CD4-positive, alpha-beta T cell treated with Interleukin-4 for 4 hours (primary cell): ENCODE results near the gene MAB21L3.
A peak's percentile ranks its signal among the peaks of the same experiment; 100 is the strongest.

ENCODE experiments used
- DNase-seq: peaks from one replicate; pipeline ENCODE4 v3.0.0-alpha.2; 2020

MAB21L3 gene

GRCh38 chr1:116112388-116113140 lies 1.4 kb downstream of the MAB21L3 start:
- DNase-seq: no peak

- DNase-seq: no peak
Measured at GRCh38 chr1:116113615-116114014, 2.4 kb downstream of the MAB21L3 start.

GRCh38 chr1:116115476-116116439 lies 4.6 kb downstream of the MAB21L3 start:
- no peak for DNase-seq

GRCh38 chr1:116118471-116118870 lies 7.3 kb downstream of the MAB21L3 start:
- DNase-seq: no peak

GRCh38 chr1:116119876-116120275 lies 8.7 kb downstream of the MAB21L3 start:
- no peak for DNase-seq

- no peak for DNase-seq
Measured at GRCh38 chr1:116122955-116123757, 12.0 kb downstream of the MAB21L3 start.

GRCh38 chr1:116123837-116124533 lies 12.8 kb downstream of the MAB21L3 start:
- no peak for DNase-seq

- no peak for DNase-seq
Measured at GRCh38 chr1:116125758-116126157, 14.6 kb downstream of the MAB21L3 start.

- DNase-seq: no peak
Measured at GRCh38 chr1:116126281-116126680, 15.1 kb downstream of the MAB21L3 start.

- DNase-seq: no peak
Measured at GRCh38 chr1:116127123-116127847, 16.1 kb downstream of the MAB21L3 start.

- no peak for DNase-seq
Measured at GRCh38 chr1:116127848-116128540, 16.8 kb downstream of the MAB21L3 start.

- peak; percentile 8 for DNase-seq
Measured at GRCh38 chr1:116128664-116129063, 17.5 kb downstream of the MAB21L3 start.

- DNase-seq: no peak
Measured at GRCh38 chr1:116129537-116129936, 18.3 kb downstream of the MAB21L3 start.

GRCh38 chr1:116130356-116130755 lies 19.2 kb downstream of the MAB21L3 start:
- DNase-seq: no peak

- DNase-seq: no peak
Measured at GRCh38 chr1:116131170-116131569, 20.0 kb downstream of the MAB21L3 start.

- no peak for DNase-seq
Measured at GRCh38 chr1:116131866-116132605, 20.8 kb downstream of the MAB21L3 start.

GRCh38 chr1:116133696-116134475 lies 22.7 kb downstream of the MAB21L3 start:
- DNase-seq: no peak

GRCh38 chr1:116134476-116134773 lies 23.2 kb downstream of the MAB21L3 start:
- DNase-seq: no peak

GRCh38 chr1:116138277-116138792 lies 27.1 kb downstream of the MAB21L3 start:
- DNase-seq: no peak
